ENCODE results near the gene RPS13.
"Not testable (repeated sequence)": the region's sequence is repeated elsewhere in the genome, so short reads cannot be mapped to it uniquely, and the experiment has no call there.

RPS13 gene

DNA sequence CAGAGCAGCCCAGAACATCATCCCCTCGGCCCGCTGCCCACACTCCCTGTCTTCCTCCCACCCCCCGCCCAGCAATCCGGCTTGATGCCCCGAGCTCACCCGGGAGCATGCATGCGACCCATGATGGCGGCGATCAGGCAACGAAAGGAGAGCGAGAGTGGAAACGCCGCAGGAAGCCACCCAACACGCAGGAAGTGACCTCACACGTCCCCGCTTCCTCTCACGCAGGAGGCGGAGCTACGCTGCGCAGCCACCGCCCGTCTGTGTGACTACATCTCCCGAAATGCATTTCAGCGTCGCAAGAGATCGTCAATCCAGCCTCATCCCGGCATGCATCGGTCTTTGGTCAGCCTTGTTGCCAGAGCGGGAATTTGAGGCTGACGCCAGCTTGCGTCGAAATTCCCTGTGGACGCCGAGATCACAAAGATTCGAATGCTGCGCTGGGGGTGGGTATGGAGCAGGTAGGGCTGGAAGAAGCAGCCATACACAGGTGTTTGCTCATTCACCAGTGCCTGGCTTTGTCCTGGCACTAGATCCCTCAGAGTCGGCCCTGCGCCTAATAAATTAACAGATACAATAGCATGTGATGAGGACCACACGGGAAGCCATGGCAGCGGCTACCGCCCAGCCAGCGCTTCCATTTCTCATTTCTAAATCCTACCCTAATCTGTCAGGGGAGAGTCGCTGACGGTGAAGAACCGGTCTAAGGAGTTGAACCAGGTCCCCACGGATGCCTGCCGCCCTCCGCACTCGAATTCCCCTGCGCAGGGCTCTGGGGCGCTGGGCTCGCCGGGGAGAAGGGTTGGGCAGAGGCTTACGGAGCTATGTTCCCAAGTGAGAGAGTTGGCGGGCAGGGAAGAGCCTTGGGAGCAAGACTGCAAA is at the start of gene RPS13:
RPS13 (minus strand) TSS at position 148 of the 882 bp plus-strand sequence; CDS start at position 122, 26 bp downstream.
- peak; percentile 99 for DNase-seq

DNA sequence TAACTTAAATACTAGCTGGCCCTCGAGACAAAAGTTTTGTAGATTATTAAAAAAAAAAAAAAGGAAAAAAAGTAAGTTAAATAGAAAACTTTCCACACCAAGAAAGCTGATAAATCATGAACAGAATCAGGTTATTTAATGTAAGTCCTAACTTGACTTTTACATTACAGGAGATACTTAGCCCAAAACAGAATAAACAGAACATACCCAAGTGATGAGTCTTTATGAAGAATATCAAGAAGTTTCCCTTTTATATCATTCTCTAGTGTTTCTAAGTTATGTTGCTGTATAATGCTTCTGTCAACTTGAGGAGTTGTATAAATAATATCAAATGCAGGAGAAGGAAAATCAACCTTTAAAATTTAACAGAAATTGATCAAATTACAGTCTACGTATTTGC is 44.5 kb upstream of the RPS13 start:
- DNase-seq, result no peak

GRCh38 chr11:17117262-17117661 is 39.8 kb upstream of the RPS13 start:
- DNase-seq, result no peak

GRCh38 chr11:17116117-17116516 is 38.6 kb upstream of the RPS13 start:
- DNase-seq, result no peak

GRCh38 chr11:17107745-17108144 is 30.3 kb upstream of the RPS13 start:
- DNase-seq, result not testable (repeated sequence)

DNA sequence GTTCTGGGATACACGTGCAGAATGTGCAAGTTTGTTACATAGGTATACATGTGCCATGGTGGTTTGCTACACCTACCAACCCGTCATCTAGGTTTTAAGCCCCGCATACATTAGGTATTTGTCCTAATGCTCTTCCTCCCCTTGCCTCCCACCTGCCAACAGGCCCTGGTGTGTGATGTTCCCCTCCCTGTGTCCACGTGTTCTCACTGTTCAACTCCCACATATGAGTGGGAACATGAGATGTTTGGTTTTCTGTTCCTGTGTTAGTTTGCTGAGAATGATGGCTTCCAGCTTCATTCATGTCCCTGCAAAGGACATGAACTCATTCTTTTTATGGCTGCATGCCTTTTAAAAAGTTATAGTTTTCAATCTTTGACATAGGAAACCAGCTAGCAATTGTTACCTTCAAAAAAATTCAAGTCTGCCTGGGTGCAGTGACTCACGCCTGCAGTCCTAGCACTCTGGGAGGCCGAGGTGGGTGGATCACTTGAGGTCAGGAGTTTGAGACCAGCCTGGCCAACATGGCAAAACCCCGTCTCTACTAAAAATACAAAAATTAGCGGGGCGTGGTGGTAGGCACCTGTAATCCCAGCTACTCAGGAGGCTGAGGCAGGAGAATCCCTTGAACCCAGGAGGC is 28.1 kb upstream of the RPS13 start:
- not testable (repeated sequence) for DNase-seq

- no peak for DNase-seq
Measured at GRCh38 chr11:17102462-17102861, 25.0 kb upstream of the RPS13 start.

DNA sequence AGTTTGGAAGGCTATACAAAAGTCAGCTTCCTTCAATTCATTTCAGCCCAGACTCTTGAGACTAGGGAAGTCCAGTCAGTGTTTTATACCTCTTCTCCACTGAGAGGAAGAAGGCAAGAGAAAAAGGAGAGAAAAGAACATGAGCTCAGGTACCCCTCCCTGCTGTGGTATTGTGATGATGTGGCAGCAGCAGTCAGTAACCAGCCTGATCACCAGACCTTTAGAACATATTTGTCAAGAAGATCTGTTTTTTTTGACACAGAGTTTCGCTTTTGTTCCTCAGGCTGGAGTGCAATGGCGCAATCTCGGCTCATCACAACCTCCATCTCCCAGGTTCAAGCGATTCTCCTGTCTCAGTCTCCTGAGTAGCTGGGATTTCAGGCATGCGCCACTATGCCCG is 21.2 kb upstream of the RPS13 start:
- DNase-seq, result no peak

- no peak for DNase-seq
Measured at GRCh38 chr11:17098038-17098437, 20.6 kb upstream of the RPS13 start.

DNA sequence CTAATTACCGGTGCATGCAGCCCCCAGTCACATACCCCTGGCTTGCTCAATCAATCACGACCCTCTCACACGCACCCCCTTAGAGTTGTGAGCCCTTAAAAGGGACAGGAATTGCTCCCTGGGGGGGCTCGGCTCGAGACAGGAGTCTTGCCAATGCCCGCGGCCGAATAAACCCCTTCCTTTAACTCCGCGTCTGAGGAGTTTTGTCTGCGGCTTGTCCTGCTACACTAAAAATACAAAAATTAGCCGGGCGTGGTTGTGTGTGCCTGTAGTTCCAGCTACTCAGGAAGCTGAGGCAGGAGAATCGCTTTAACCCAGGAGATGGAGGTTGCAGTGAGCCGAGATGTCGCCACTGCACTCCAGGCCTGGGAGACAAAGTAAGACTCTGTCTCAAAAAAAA is 8.5 kb upstream of the RPS13 start:
- not testable (repeated sequence) for DNase-seq

DNA sequence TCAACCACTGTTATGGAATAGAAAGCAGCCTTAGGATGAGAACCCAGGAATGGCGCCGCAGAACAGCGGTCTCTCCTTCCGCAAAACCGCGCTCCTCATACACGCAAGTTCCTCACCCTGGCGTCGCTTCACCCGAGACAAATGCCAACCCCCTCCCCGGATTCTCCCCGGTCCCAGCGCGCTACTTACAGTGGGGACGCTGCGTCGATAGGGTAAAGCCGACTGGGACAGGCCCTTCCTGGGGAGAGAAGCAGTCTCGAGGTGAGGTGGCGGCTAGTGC is 287 bp downstream of the RPS13 start:
- DNase-seq, result peak; percentile 24

DNA sequence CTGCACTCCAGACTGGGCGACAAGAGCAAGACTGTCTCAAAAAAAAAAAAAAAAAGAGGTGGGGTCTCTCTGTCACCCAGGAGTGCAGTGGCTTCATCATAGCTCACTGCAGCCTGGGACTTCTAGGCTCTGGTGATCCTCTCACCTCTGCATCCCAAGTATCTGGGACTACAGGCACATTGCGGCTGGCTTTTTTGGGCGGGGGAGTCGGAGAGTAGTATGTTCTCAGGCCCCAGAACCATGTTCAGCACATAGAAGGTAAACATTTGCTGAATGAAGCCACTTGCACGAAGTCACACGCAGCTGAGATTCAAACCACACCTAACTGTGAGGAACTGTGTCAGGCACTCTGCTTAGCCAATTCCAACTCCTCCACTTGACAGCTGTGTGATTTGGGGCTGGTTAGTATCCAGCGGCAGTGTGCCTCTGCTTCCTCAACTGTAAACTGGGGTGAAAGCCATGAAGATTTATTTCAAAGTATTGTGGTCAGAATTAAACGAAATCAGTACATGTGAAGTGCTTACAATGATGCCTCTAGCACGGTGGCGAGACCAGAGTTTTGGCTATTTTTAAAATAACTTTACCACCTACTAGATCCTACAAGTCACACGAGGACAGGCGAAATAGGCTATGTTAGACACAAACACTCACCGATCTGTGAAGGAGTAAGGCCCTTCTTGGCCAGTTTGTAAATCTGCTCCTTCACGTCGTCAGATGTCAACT is 789 bp downstream of the RPS13 start:
- DNase-seq, result peak; percentile 33

GRCh38 chr11:17075506-17075905 is 2.0 kb downstream of the RPS13 start:
- no peak for DNase-seq

DNA sequence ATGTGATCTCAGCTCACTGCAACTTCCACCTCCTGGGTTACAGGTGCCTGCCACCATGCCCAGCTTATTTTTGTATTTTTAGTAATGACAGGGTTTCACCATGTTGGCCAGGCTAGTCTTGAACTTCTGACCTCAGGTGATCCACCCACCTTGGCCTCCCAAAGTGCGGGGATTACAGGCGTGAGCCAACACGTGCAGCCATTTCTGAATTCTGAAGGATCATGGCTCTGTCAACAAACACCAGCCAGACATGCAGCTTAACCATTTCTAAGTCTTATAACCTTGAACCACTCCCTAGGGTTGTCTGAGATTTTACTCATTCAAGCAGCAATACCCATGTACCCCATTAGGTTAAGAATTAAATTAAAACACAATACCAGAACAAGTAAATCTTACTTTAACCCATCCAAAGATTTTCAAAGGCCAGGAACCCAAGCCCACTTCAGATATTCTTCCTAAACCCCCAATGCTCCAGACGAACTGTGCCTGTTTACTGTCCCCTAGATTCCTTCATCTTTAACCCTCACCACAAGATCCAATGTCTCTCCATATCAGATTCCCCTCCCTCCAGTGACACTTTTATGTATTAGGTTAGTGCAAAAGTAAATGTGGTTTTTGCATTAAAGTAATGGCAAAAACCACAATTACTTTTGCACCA is 4.0 kb downstream of the RPS13 start:
- DNase-seq, result no peak

DNA sequence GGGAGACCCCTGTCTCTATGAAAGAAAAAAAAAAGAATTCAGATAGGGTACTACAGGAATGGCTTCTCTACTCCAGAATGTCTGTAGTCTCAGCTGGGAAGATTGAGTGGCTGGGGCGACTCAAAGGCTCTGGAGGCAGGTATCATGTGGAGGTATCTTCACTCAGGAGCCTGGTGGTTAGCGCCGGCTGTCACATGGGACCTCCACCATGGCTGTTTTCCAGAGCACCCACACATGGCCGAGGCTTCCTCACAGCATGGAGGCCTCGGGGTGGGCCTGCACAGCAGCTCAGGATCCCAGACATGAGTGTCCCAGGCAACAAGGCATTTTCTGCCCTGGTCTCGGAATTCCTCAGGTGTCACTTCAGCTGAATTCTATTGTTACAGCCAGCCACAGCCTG is 10.1 kb downstream of the RPS13 start:
- no peak for DNase-seq

DNA sequence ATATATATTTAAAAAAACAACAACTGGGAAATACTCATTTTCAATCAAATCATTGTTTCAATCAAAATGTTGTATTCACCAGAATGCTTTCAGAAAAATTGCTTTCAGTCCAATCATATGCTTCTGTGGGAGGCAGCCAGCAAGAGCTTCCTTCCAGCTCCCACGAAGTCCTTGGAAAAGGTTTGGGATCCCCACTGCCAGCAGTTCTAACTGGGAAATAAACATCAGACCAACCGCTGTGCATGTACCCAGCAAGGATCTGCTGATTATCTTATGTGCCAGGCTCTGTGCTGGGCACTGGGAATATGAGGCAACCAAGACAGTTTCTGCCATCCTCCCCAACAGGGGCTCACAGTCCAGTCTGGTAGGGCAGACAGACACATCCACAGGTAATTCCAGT is 10.8 kb downstream of the RPS13 start:
- no peak for DNase-seq

- DNase-seq, result peak; percentile 79
Measured at GRCh38 chr11:17063171-17064002, 14.1 kb downstream of the RPS13 start.

DNA sequence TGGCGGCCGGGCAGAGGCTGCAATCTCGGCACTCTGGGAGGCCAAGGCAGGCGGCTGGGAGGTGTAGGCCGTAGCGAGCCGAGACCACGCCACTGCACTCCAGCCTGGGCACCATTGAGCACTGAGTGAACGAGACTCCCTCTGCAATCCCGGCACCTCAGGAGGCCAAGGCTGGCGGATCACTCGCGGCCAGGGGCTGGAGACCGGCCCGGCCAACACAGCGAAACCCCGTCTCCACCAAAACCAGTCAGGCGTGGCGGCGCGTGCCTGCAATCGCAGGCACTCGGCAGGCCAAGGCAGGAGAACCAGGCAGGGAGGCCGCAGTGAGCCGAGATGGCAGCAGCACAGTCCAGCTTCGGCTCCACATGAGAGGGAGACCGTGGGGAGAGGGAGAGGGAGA is 26.3 kb downstream of the RPS13 start:
- DNase-seq, result not testable (repeated sequence)

GRCh38 chr11:17048491-17048890 is 29.0 kb downstream of the RPS13 start:
- not testable (repeated sequence) for DNase-seq

- DNase-seq, result no peak
Measured at GRCh38 chr11:17046690-17047089, 30.8 kb downstream of the RPS13 start.

- peak; percentile 37 for DNase-seq
Measured at GRCh38 chr11:17036666-17037658, 40.5 kb downstream of the RPS13 start.
